H9 (cell line): ENCODE measurements around the gene OR2AT4. TPM values are rescaled to one million over a fixed set of nuclear protein-coding genes. Genes with fewer than 3 reads are reported as not detected.

Experiments used
- DNase-seq: peaks from one replicate; pipeline ENCODE4 v3.0.0-alpha.2; 2017
- H2AFZ ChIP-seq: one replicate; pipeline ENCODE4 v1.6.1; 2013; ENCODE audit warnings: mild to moderate bottlenecking, low read length, control low read depth, moderate library complexity
- H2AK5ac ChIP-seq: 2 replicates; pipeline ENCODE4 v1.6.1; 2013; ENCODE audit warnings: low read length, control low read depth, mixed read lengths; ENCODE audit not compliant: insufficient read length
- H2BK120ac ChIP-seq: one replicate; pipeline ENCODE4 v1.6.1; 2013; ENCODE audit warnings: low read depth, mild to moderate bottlenecking, low read length, control low read depth, inconsistent platforms; ENCODE audit not compliant: poor library complexity, severe bottlenecking
- H2BK12ac ChIP-seq: 2 replicates; pipeline ENCODE4 v1.6.1; 2013; ENCODE audit warnings: low read length, control low read depth, mixed read lengths, low read depth; ENCODE audit not compliant: insufficient read length
- H2BK15ac ChIP-seq: 2 replicates; pipeline ENCODE4 v1.6.1; 2013; ENCODE audit warnings: low read depth, low read length, control low read depth
- H2BK20ac ChIP-seq: one replicate; pipeline ENCODE4 v1.6.1; 2013; ENCODE audit warnings: low read depth, mild to moderate bottlenecking, low read length, control low read depth, inconsistent platforms; ENCODE audit not compliant: poor library complexity, severe bottlenecking
- H2BK5ac ChIP-seq: 2 replicates; pipeline ENCODE4 v1.6.1; 2013; ENCODE audit warnings: low read length, control low read depth, mixed read lengths; ENCODE audit not compliant: insufficient read length
- H3K14ac ChIP-seq: 2 replicates; pipeline ENCODE4 v1.6.1; 2013; ENCODE audit warnings: low read length, control low read depth; ENCODE audit not compliant: insufficient read depth
- H3K18ac ChIP-seq: 2 replicates; pipeline ENCODE4 v1.6.1; 2013; ENCODE audit warnings: low read depth, mild to moderate bottlenecking, mixed read lengths, low read length, control low read depth; ENCODE audit not compliant: insufficient read length
- H3K23ac ChIP-seq: 2 replicates; pipeline ENCODE4 v1.6.1; 2013; ENCODE audit warnings: low read length, control low read depth, mixed read lengths, low read depth; ENCODE audit not compliant: insufficient read length
- H3K23me2 ChIP-seq: 2 replicates; pipeline ENCODE4 v1.6.1; 2013; ENCODE audit warnings: low read depth, mild to moderate bottlenecking, mixed read lengths, low read length, control low read depth; ENCODE audit not compliant: insufficient read length, poor library complexity, severe bottlenecking
- H3K27ac ChIP-seq: 2 replicates; pipeline ENCODE4 v1.5.1; 2013; ENCODE audit warnings: low read length, control low read depth, mixed read lengths, low read depth; ENCODE audit not compliant: insufficient read length
- H3K27me3 ChIP-seq: 2 replicates; pipeline ENCODE4 v1.6.1; 2013; ENCODE audit warnings: low read length, control low read depth, inconsistent platforms; ENCODE audit not compliant: insufficient read depth
- H3K4ac ChIP-seq: 2 replicates; pipeline ENCODE4 v1.6.1; 2013; ENCODE audit warnings: low read depth, mild to moderate bottlenecking, control low read depth, inconsistent platforms, low read length, moderate library complexity
- H3K4me1 ChIP-seq: 2 replicates; pipeline ENCODE4 v1.6.1; 2013; ENCODE audit warnings: low read length, control low read depth, inconsistent platforms; ENCODE audit not compliant: insufficient read depth
- H3K4me2 ChIP-seq: 2 replicates; pipeline ENCODE4 v1.6.1; 2013; ENCODE audit warnings: low read length, control low read depth, mixed read lengths; ENCODE audit not compliant: insufficient read length, insufficient read depth
- H3K56ac ChIP-seq: 2 replicates; pipeline ENCODE4 v1.6.1; 2013; ENCODE audit warnings: low read depth, mild to moderate bottlenecking, mixed read lengths, low read length, control low read depth; ENCODE audit not compliant: insufficient read length
- H3K79me1 ChIP-seq: 2 replicates; pipeline ENCODE4 v1.6.1; 2013; ENCODE audit warnings: low read depth, mild to moderate bottlenecking, moderate library complexity, low read length, control low read depth, inconsistent platforms; ENCODE audit not compliant: insufficient read depth, poor library complexity, severe bottlenecking
- H3K79me2 ChIP-seq: 2 replicates; pipeline ENCODE4 v1.6.1; 2013; ENCODE audit warnings: low read length, control low read depth, inconsistent platforms; ENCODE audit not compliant: insufficient read depth
- H3K9ac ChIP-seq: 2 replicates; pipeline ENCODE4 v1.6.1; 2013; ENCODE audit warnings: low read length, control low read depth, mixed read lengths; ENCODE audit not compliant: insufficient read length; ENCODE audit errors: extremely low read depth
- H3K9me3 ChIP-seq: one replicate; pipeline ENCODE4 v1.6.1; 2013; ENCODE audit warnings: low read depth, low read length, inconsistent platforms; ENCODE audit not compliant: control insufficient read depth
- H3T11ph ChIP-seq: one replicate; pipeline ENCODE4 v1.6.1; 2013; ENCODE audit warnings: mild to moderate bottlenecking, low read length, control low read depth, inconsistent platforms
- H4K20me1 ChIP-seq: one replicate; pipeline ENCODE4 v1.6.1; 2013; ENCODE audit not compliant: control insufficient read depth, insufficient read length, insufficient read depth
- H4K5ac ChIP-seq: 2 replicates; pipeline ENCODE4 v1.6.1; 2013; ENCODE audit warnings: low read depth, mild to moderate bottlenecking, mixed read lengths, low read length, control low read depth; ENCODE audit not compliant: insufficient read length
- H4K8ac ChIP-seq: replicated peaks from 2 replicates; pipeline ENCODE4 v1.6.1; 2013; ENCODE audit warnings: low read length, control low read depth, mixed read lengths, low read depth; ENCODE audit not compliant: insufficient read length
- H4K91ac ChIP-seq: 2 replicates; pipeline ENCODE4 v1.6.1; 2013; ENCODE audit warnings: low read depth, mild to moderate bottlenecking, moderate library complexity, mixed read lengths, low read length, control low read depth; ENCODE audit not compliant: insufficient read length
- H3K27ac Mint-ChIP-seq, 3 experiments: 2 replicates in 2 of 3; 3 replicates in 1 of 3; pipeline ENCODE4 v1.8.0; 2020 to 2021; ENCODE audit warnings: mixed read lengths in 3 of 3, mild to moderate bottlenecking in 1 of 3, moderate library complexity in 1 of 3
- H3K27me3 Mint-ChIP-seq: 2 replicates; pipeline ENCODE4 v1.8.0; 2021; ENCODE audit warnings: low read depth, mild to moderate bottlenecking, moderate library complexity, mixed read lengths
- H3K36me3 Mint-ChIP-seq, 3 experiments: 2 replicates in 2 of 3; 3 replicates in 1 of 3; pipeline ENCODE4 v1.8.0; 2020 to 2021; ENCODE audit warnings: low read depth in 3 of 3, mixed read lengths in 3 of 3; ENCODE audit not compliant: insufficient read depth in 1 of 3
- H3K4me1 Mint-ChIP-seq, 2 experiments: 2 replicates each; pipeline ENCODE4 v1.8.0; 2020; ENCODE audit warnings: mixed read lengths in 2 of 2
- H3K4me3 Mint-ChIP-seq, 2 experiments: 2 replicates in 1 of 2; 3 replicates in 1 of 2; pipeline ENCODE4 v1.8.0; 2020 to 2021; ENCODE audit warnings: mild to moderate bottlenecking in 2 of 2, mixed read lengths in 2 of 2, moderate library complexity in 1 of 2
- H3K9me3 Mint-ChIP-seq, 2 experiments: 2 replicates in 1 of 2; 3 replicates in 1 of 2; pipeline ENCODE4 v1.8.0; 2020; ENCODE audit warnings: mild to moderate bottlenecking in 2 of 2, mixed read lengths in 2 of 2, moderate library complexity in 1 of 2
- CTCF ChIP-seq: fragments of 200-600 bp; sonication (generic); conservative IDR thresholded peaks from 3 replicates; pipeline ENCODE4 v1.8.0; 2021; ENCODE audit warnings: antibody characterized with exemption, mild to moderate bottlenecking
- WGBS: extraction: QIAGEN DNeasy Blood & Tissue Kit; methylation state at CpG from one replicate; pipeline ENCODE4 v1.1.7; 2013; ENCODE audit warnings: missing lambda C conversion rate, low lambda C conversion rate, mixed read lengths; ENCODE audit not compliant: insufficient read length; ENCODE audit errors: extremely low coverage; 5-methylcytosine and 5-hydroxymethylcytosine counted together
- total RNA-seq: library from RNA; stranded (reverse); gene quantifications from 2 replicates; pipeline ENCODE4 v1.2.1, GENCODE V29; 2021

The OR2AT4 gene
- total RNA-seq, 1 experiment from 2014 or later: not detected

DNA sequence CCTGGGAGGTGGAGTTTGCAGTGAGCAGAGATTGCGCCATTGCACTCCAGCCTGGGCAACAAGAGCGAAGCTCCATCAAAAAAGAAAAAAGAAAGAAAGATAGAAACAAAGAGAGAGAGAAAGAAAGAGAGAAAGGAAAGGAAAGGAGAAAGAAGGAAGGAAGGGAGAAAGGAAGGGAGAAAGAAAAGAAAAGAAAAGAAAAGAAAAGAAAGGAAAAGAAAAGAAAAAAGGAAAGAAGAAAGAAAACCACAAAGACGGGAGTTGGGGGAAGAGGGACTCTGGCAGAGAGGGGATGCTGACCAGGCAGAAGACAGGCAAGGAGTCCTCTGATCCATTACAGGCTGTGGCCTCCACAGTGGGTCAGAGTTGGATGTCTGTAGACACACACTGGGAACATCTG lies 35.4 kb upstream of the OR2AT4 start:
- Histone ChIP-seq H2BK12ac (no peak overlapping the region), H2AFZ (no peak overlapping the region), H4K8ac (no peak overlapping the region), H4K91ac (no peak overlapping the region), H3K79me1 (no peaks in the 10 kb centered on the region), H4K5ac (no peak overlapping the region), H3K23ac (no peak overlapping the region), H3T11ph (no peak overlapping the region), H2BK20ac (no peak overlapping the region), H3K18ac (no peak overlapping the region), H3K27me3 (no peaks in the 10 kb centered on the region), H2BK120ac (no peak overlapping the region), H3K9ac (no peak overlapping the region), H2AK5ac (no peak overlapping the region), H3K27ac (no peak overlapping the region), H3K56ac (no peak overlapping the region), H3K23me2 (no peaks in the 10 kb centered on the region), H3K4ac (no peak overlapping the region), H2BK5ac (no peak overlapping the region), H3K4me2 (no peak overlapping the region), H3K79me2 (no peaks in the 10 kb centered on the region), H3K9me3 (no peaks in the 10 kb centered on the region), H3K4me1 (no peaks in the 10 kb centered on the region), H4K20me1 (no peaks in the 10 kb centered on the region), H3K14ac (no peak overlapping the region), H2BK15ac (no peak overlapping the region)
- Mint-ChIP-seq H3K27me3 (peaks cover 26% of the 10 kb centered on the region), H3K27ac (no peak overlapping the region), H3K4me1 (peaks cover 4 to 7% of the 10 kb centered on the region in 2 experiments), H3K9me3 (peaks cover 16 to 19% of the 10 kb centered on the region in 2 experiments), H3K4me3 (no peak overlapping the region), H3K36me3 (peaks cover 4 to 8% (median 5%) of the 10 kb centered on the region in 3 experiments; a peak in 3 of 7 replicates)
- TF ChIP-seq CTCF: no peak
- no peak for DNase-seq
- WGBS: no CpG with 5 or more reads among the region's 3 CpGs
